Keratinocyte (primary cell): ENCODE data around the gene MIS12. TPM values are rescaled to one million over a fixed set of nuclear protein-coding genes. Genes with fewer than 3 reads are reported as not detected.

Experiments used
- DNase-seq: peaks from one replicate; pipeline ENCODE4 v3.0.0-alpha.2; 2011; ENCODE audit warnings: low read depth, missing footprints, low spot score
- FAIRE-seq: peaks from 2 replicates; lab custom pipeline; 2011; peaks lifted over from hg19 to GRCh38; lab: Jason Lieb, UNC
- H2AFZ ChIP-seq: 2 replicates; pipeline ENCODE4 v1.6.0; 2012; ENCODE audit warnings: low read length, control low read depth, inconsistent platforms; ENCODE audit not compliant: control insufficient read depth
- H3K27ac ChIP-seq: 2 replicates; pipeline ENCODE4 v1.5.1; 2011; ENCODE audit warnings: low read length; ENCODE audit not compliant: control insufficient read depth, insufficient read depth
- H3K27me3 ChIP-seq: 3 replicates; pipeline ENCODE4 v1.6.0; 2011; ENCODE audit warnings: low read length; ENCODE audit not compliant: control insufficient read depth, insufficient read depth; ENCODE audit errors: extremely low read depth
- H3K36me3 ChIP-seq, 2 experiments: 2 replicates in 1 of 2; 3 replicates in 1 of 2; pipeline ENCODE4 v1.5.1; 2011; ENCODE audit warnings: low read length in 2 of 2, mild to moderate bottlenecking in 1 of 2; ENCODE audit not compliant: control insufficient read depth in 2 of 2, insufficient read depth in 2 of 2; ENCODE audit errors: extremely low read depth in 1 of 2
- H3K4me1 ChIP-seq: 3 replicates; pipeline ENCODE4 v1.5.1; 2011; ENCODE audit warnings: low read length; ENCODE audit not compliant: control insufficient read depth, insufficient read depth; ENCODE audit errors: extremely low read depth
- H3K4me2 ChIP-seq: 3 replicates; pipeline ENCODE4 v1.6.0; 2011; ENCODE audit warnings: low read depth, low read length; ENCODE audit not compliant: control insufficient read depth, insufficient read depth; ENCODE audit errors: extremely low read depth
- H3K4me3 ChIP-seq, 3 experiments: fragments of 200-600 bp in 1 of 3; sonication (generic) in 1 of 3; 2 replicates in 2 of 3; 3 replicates in 1 of 3; pipeline ENCODE4 v1.5.1; 2011 to 2016; ENCODE audit warnings: low read length in 3 of 3, mild to moderate bottlenecking in 3 of 3, control low read depth in 2 of 3, inconsistent platforms in 1 of 3, low read depth in 1 of 3, mixed read lengths in 1 of 3, mixed run types in 1 of 3, moderate library complexity in 1 of 3; ENCODE audit not compliant: control insufficient read depth in 2 of 3, insufficient read depth in 2 of 3; ENCODE audit errors: extremely low read depth in 1 of 3
- H3K79me2 ChIP-seq: 2 replicates; pipeline ENCODE4 v1.6.0; 2012; ENCODE audit warnings: low read length; ENCODE audit not compliant: control insufficient read depth, insufficient read depth
- H3K9ac ChIP-seq: 3 replicates; pipeline ENCODE4 v1.6.0; 2011; ENCODE audit warnings: low read length; ENCODE audit not compliant: control insufficient read depth, insufficient read depth; ENCODE audit errors: extremely low read depth
- H3K9me1 ChIP-seq: 3 replicates; pipeline ENCODE4 v1.6.0; 2011; ENCODE audit warnings: low read length; ENCODE audit not compliant: control insufficient read depth, insufficient read depth; ENCODE audit errors: extremely low read depth
- H3K9me3 ChIP-seq: 2 replicates; pipeline ENCODE4 v1.5.1; 2012; ENCODE audit warnings: low read depth, low read length; ENCODE audit not compliant: control insufficient read depth
- H4K20me1 ChIP-seq: 3 replicates; pipeline ENCODE4 v1.6.0; 2011; ENCODE audit warnings: low read length; ENCODE audit not compliant: control insufficient read depth, insufficient read depth; ENCODE audit errors: extremely low read depth
- CTCF ChIP-seq, 3 experiments: IDR thresholded peaks in 1 of 3; conservative IDR thresholded peaks in 1 of 3; optimal IDR thresholded peaks in 1 of 3; 2 replicates in 2 of 3; 3 replicates in 1 of 3; pipeline versions ENCODE3 to v1.5.1; 2011; ENCODE audit warnings: low read length in 3 of 3, mild to moderate bottlenecking in 3 of 3, moderate library complexity in 2 of 3, control low read depth in 1 of 3, inconsistent platforms in 1 of 3; ENCODE audit not compliant: insufficient read depth in 2 of 3; ENCODE audit errors: extremely low read depth in 1 of 3
- EZH2 ChIP-seq: IDR thresholded peaks from one replicate; pipeline ENCODE4 v1.6.1; 2012; ENCODE audit warnings: inconsistent platforms, mild to moderate bottlenecking, low read length, moderate library complexity
- dilution Hi-C: fragments of 300-500 bp; cut with MboI; formaldehyde crosslinking; loops from one replicate; pipeline ENCODE4 v1.7.0; 2020; ENCODE audit warnings: low sequenced_read_pairs; ENCODE audit not compliant: extremely low pct_ligation_motif_present
- polyA plus RNA-seq, 5 experiments: library from polyadenylated mRNA; depleted of rRNA in 3 of 5; stranded (reverse) in 3 of 5; stranded (forward) in 1 of 5; unstranded in 1 of 5; fragments of >200 nt; gene quantifications; 1 replicate in 1 of 5; 2 replicates in 3 of 5; 3 replicates in 1 of 5; pipeline versions ENCODE4 v1.2.1 to v1.2.3, GENCODE V29; 2011 to 2012; ENCODE audit warnings: missing spikeins in 2 of 5, low read depth in 1 of 5, low replicate concordance in 1 of 5

The MIS12 gene
- polyA plus RNA-seq, 1 donor (not counting 4 experiments of a cell fraction or from before 2014, with no cell fraction given) = 20.6 TPM

- DNase-seq = no peak
- no peak overlapping the region for H3K9ac ChIP-seq
- FAIRE-seq = no peak
- no peak overlapping the region for H2AFZ ChIP-seq
- H3K4me3 ChIP-seq = no peak overlapping the region
- H3K27ac ChIP-seq = no peak overlapping the region
- peaks cover 22 to 49% of the 10 kb centered on the region in 2 experiments for H3K36me3 ChIP-seq
- H3K79me2 ChIP-seq = peaks cover 4% of the 10 kb centered on the region
- dilution Hi-C loops = no loop called here
- no peaks in the 10 kb centered on the region for H3K9me1 ChIP-seq
- H3K9me3 ChIP-seq = no peaks in the 10 kb centered on the region
- H3K27me3 ChIP-seq = no peaks in the 10 kb centered on the region
- TF ChIP-seq EZH2 (no peak), CTCF (optimal IDR thresholded peaks at IDR 0.05 in 1 of 3, IDR thresholded peaks at IDR 0.05 in 1 of 3, conservative IDR thresholded peaks at IDR 0.05 in 1 of 3; ENCODE audit: extremely low read depth in 1 of 3, insufficient read depth in 2 of 3, low read length in 3 of 3) (no peak)
- no peaks in the 10 kb centered on the region for H4K20me1 ChIP-seq
- no peaks in the 10 kb centered on the region for H3K4me1 ChIP-seq
- H3K4me2 ChIP-seq = no peak overlapping the region
These were observed 39.6 kb upstream of the MIS12 start for GRCh38 chr17:5446786-5447185.

- no peak for DNase-seq
- H3K4me2 ChIP-seq = no peak overlapping the region
- no peak overlapping the region for H2AFZ ChIP-seq
- dilution Hi-C loops = no loop called here
- H3K9ac ChIP-seq = no peak overlapping the region
- no peaks in the 10 kb centered on the region for H3K9me3 ChIP-seq
- FAIRE-seq = no peak
- H3K27ac ChIP-seq = no peak overlapping the region
- H4K20me1 ChIP-seq = no peaks in the 10 kb centered on the region
- peaks cover 67% of the 10 kb centered on the region for H3K79me2 ChIP-seq
- peaks cover 8% of the 10 kb centered on the region for H3K4me1 ChIP-seq
- no peak overlapping the region for H3K4me3 ChIP-seq
- H3K9me1 ChIP-seq = peaks cover 2% of the 10 kb centered on the region
- TF ChIP-seq CTCF (optimal IDR thresholded peaks at IDR 0.05 in 1 of 3, IDR thresholded peaks at IDR 0.05 in 1 of 3, conservative IDR thresholded peaks at IDR 0.05 in 1 of 3; ENCODE audit: extremely low read depth in 1 of 3, insufficient read depth in 2 of 3, low read length in 3 of 3) (no peak), EZH2 (no peak)
- H3K36me3 ChIP-seq = peaks cover 2 to 9% of the 10 kb centered on the region in 2 experiments
- no peaks in the 10 kb centered on the region for H3K27me3 ChIP-seq
These were observed 21.5 kb upstream of the MIS12 start for GRCh38 chr17:5464717-5465507.
